Stimulated activated CD4-positive, alpha-beta T cell treated with anti-CD3 and anti-CD28 coated beads, Interleukin-15, amount 100 ng/mL, for 48 hours (primary cell): ENCODE data around the gene ERO1B.

Experiments used
- DNase-seq, 2 donors: peaks; one replicate each; pipeline ENCODE4 v3.0.0-alpha.2; 2020; ENCODE audit warnings: low read depth in 2 of 2

The ERO1B gene

GRCh38 chr1:236301080-236301957 is 19.6 kb upstream of the ERO1B start:
- DNase-seq = no peak

GRCh38 chr1:236297161-236297560 is 15.4 kb upstream of the ERO1B start:
- no peak for DNase-seq

DNA sequence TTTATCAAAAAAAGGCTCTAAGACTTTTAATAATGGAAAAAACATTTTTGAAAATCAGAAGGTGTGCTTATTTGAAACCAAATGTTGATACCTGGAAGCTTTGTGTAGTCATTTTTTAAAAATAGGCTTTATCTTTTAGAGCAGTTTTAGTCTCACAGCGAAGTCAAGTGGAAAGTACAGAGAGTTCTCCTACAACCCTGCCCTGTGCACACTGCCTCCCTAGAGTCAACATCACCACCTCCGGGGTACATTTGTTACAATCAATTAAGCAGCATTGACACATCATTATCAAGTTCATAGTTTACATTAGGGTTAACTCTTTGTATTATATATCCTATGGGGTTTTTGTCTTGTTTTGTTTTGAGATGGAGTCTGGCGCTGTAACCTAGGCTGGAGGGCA is 10.7 kb upstream of the ERO1B start:
- DNase-seq = no peak

GRCh38 chr1:236289492-236290131 is 7.9 kb upstream of the ERO1B start:
- DNase-seq = no peak

DNA sequence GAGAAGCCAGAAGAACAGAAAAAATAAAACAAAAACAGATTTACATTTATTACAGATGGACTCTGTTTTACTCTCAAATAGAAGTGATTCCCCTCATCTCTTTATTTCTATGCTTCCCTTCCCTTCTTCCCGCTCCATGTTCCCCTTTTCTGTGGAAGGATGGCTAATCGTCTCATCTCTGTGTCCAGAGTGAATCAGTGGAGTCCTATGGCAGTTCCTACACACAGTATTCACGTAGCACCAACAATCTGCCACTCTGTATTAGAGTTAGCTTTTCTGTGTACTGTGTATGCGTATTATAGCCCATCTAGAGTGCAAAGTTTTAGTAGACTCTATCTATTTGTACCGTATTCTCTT is 6.8 kb upstream of the ERO1B start:
- no peak for DNase-seq

DNA sequence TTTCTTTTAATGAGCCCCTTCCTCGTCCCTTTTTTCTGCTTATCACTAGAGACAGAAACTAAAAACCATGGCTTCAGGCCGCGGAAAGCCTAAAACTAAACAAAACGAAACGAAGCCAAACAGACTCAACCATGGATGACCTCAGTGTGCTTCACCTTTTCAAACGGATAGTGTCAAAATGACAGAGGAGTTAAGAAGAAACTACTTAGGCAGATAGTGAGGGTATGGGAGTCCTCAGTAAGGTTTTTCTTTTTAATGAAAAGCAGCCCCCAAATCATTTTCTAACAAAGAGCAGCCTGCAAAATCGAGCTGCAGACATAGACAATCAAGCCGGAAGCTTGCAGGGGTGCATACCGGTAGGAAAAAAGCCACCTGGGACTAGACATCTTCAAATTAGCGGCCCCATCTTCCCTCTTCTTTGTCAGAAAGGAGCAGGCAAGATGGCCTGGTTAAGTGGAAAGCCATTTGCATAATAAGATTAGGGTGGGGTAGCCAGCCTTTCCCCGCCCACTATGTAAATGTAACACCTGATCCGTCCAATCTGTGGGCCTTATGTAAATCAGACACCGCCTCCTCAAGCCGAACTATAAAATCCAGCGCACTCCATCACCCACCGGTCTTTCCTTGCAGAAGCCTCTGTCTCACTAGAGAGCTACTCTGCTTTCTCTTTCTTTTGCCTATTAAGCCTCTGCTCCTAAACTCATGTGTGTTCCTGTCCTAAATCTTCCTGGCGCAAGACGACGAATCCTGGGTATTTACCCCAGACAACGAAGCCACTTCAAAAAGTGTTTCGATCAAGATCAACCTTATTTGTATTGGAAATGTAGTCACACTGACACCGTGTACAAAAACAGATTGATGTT is 6.2 kb upstream of the ERO1B start:
- DNase-seq = no peak

DNA sequence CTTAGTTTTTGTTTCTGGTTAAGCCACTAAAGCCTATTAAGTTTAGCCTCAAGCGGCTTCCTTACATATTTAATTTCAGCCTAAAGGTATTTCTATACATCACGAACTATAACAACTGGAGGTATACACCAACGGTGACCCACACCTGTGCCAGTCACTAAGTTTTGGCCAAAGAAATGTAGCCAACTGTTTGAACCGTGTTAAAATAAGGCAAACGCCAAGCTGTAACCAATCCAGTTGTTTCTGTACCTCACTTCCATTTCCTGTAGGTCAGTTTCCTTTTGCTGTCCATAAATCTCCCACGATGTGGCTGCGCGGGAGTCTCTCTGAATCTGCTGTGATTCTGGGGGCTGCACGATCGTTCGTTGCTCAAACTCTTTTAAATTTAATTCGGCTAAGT is 5.6 kb upstream of the ERO1B start:
- DNase-seq = no peak

DNA sequence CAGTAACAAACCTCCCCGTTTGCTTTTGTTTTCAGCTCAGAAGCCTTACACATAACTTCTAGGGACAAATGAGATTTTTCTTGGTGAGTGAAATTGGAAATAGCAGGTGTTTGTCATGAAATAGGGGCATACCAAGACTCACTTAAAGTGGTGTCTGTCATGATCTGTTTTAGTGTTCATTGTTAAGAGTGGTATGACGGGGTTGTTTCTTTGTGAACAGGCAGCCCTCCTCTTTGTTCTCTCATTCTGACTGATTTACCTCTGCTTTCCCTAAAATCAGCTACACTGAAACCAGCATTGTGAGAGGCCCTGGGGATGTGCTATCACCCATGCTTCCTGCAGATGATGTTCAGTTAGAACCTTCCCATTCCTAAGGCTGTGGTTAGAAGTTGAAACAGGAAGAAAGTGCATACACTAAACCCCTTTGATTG is 2.5 kb upstream of the ERO1B start:
- DNase-seq = no peak

- no peak for DNase-seq
Observed at GRCh38 chr1:236282719-236283118, 961 bp upstream of the ERO1B start.

- DNase-seq = peak in 1 of 2 donors; percentile 30
Observed at GRCh38 chr1:236282425-236282716, 613 bp upstream of the ERO1B start.

DNA sequence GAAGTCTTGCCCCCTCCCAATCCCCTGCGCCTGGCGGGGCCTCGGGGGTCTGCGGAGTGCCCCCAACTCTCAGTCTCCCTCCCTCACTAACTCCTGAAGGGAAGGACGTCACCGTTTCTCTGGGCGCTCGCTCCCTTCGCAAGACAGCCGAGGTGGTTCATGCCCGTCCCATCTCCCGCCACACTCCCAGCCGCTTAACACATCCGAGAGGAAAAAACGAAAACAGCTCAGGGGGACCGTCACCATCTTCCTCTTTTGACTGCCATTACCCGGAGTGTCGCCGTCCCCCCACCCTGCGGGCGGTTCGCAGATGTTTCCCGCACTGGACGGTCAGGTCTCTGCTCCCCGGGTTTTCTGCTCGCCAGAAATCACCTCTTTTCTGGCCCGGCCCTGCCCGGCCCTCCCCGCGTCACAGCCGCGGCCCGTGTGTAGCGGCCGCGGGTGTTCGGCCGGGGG is 532 bp downstream of the ERO1B start:
- DNase-seq = no peak

GRCh38 chr1:236280438-236281197 is 1.1 kb downstream of the ERO1B start:
- no peak for DNase-seq

- no peak for DNase-seq
Observed at GRCh38 chr1:236275586-236275985, 6.2 kb downstream of the ERO1B start.

GRCh38 chr1:236275061-236275460 is 6.7 kb downstream of the ERO1B start:
- no peak for DNase-seq

GRCh38 chr1:236273358-236273757 is 8.4 kb downstream of the ERO1B start:
- DNase-seq = no peak

DNA sequence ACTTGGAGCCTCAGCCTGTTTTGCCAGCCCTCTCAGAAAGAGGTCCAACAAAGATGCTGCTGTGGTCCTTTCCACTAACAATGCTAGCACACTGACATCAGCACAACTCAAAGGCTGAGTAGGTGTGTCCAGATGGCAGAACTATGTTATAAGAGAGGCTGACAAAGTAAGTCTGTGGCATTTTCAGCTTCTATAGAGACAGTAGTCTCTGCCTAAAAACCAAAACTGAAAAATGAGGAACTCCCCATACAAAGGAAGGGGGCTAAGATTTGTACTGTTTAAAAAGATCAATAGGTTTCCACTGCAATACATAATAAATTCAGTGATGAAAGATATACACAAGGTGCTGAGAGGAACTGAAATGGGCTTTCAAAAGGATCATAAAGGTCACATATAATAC is 12.3 kb downstream of the ERO1B start:
- DNase-seq = no peak

GRCh38 chr1:236261898-236262297 is 19.9 kb downstream of the ERO1B start:
- DNase-seq = no peak

GRCh38 chr1:236261033-236261432 is 20.7 kb downstream of the ERO1B start:
- no peak for DNase-seq

DNA sequence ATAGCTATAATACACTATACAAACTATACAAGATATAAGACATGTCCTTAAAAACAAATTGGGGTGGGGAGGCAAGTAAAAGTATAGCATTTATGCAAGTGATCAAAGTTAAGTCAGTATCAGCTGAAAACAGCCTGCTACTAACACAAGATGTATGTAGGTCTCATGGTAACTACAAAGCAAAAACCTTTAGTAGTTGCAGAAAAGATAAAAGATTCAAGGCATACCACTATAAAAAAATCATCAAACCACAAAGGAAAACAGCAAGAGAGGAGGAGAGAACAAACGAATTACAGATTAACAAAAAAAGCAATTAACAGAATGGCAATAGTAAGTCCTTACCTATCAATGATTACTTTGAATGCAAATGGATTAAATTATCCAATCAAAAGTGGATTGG is 22.7 kb downstream of the ERO1B start:
- no peak for DNase-seq

DNA sequence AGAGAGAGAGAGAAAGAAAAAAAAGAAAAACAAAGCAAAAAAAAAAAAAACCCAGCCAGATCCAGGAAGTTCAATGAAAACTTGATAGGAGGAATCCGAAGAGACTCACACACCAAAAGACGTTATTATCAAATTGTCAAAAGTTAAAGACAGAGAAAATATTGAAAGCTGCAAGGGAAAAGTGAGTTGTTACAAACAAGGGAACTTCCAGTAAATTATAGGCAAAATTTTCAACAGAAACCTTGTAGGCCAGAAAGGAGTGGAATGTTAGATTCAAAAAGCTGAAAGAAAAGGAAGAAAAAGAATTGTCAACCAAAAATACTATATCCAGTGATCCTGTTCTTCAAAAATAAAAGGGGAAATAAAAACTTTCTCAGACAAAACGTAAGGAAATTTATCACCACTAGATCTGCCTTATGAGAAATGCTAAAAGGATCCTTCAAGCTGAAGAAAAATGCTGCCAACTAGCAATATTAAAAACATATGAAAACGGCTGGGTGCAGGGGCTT is 23.6 kb downstream of the ERO1B start:
- no peak for DNase-seq

DNA sequence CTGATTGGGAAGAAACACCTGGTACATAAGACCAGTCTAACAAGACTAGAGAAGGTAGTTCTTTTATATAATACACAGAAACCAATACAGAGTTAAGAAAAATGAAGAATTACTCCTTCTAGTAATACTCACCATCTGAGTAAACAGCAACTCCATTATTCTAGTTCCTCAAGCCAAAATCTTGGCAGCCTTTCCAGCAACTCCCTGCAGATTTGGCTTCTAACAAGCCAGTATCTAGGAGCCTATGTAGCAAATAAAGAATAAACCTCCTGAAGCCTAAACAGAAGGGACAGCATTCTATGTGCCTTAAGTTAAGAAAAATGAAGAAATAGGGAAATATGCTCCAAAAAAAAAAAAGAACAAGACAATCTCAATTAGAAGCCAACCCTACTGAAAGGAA is 24.5 kb downstream of the ERO1B start:
- DNase-seq = no peak
